ENCODE data around the gene HMOX2. TPM values are rescaled to one million over a fixed set of nuclear protein-coding genes. Genes with fewer than 3 reads are reported as not detected.
A peak's percentile ranks its signal among the peaks of the same experiment; 100 is the strongest.

Gene HMOX2
- 10 to 100 TPM; 21.7 to 30.0 (median 28.4) TPM for total RNA-seq

GRCh38 chr16:4475880-4476788 lies at the start of gene HMOX2:
HMOX2 (plus strand) TSS chr16:4476398; CDS start chr16:4505525, 29,127 bp downstream.
- Histone ChIP-seq H3K4me1 (peaks cover 11 to 22% of the 10 kb centered on the region in 2 donors), H3K36me3 (no peaks in the 10 kb centered on the region), H3K4me3 (peak within 1 kb of the TSS; percentile 84 to 99 (median 89)), H3K27ac (peak within 1 kb of the TSS; percentile 85 to 96 (median 89)), H3K9me3 (no peaks in the 10 kb centered on the region), H3K27me3 (peaks cover 0 to 12% (median 12%) of the 10 kb centered on the region in 3 donors)
- ATAC-seq (peak; percentile 90 to 91), DNase-seq (peak; percentile 88 to 91)
- intact Hi-C loops (cut with DNase I; ENCODE audit: low total_unique reads), result no loop called here
- TF ChIP-seq CTCF (IDR thresholded peaks at IDR 0.05 in 4 of 5, conservative IDR thresholded peaks at IDR 0.05 in 1 of 5), result peak in 4 of 5 experiments; percentile 24 to 47 (median 36)
- peak; percentile 84 to 88 for TF ChIP-seq POLR2A (IDR thresholded peaks at IDR 0.05)
- in situ Hi-C loops (cut with MboI; ENCODE audit: low sequenced_read_pairs in 4 of 4), result loop anchor here in 2 of 4 donors (25.0 kb wide), 2 partner anchors 111 to 486 kb away; partner anchors contain the start of gene SEC14L5 (in 1 of the 2)

- ATAC-seq (no peak), DNase-seq (no peak)
- H3K9me3 ChIP-seq, result no peaks in the 10 kb centered on the region
- H3K4me1 ChIP-seq, result peaks cover 23 to 24% of the 10 kb centered on the region in 2 donors
- H3K4me3 ChIP-seq, result peak overlapping the region; percentile 78 to 99 (median 90)
- peak overlapping the region; percentile 93 to 98 (median 96) for H3K27ac ChIP-seq
- H3K36me3 ChIP-seq, result peaks cover 0 to 8% of the 10 kb centered on the region in 2 donors
- intact Hi-C loops (cut with DNase I; ENCODE audit: low total_unique reads) (no loop called here), in situ Hi-C loops (cut with MboI; ENCODE audit: low sequenced_read_pairs in 4 of 4) (no loop called here)
- TF ChIP-seq POLR2A (IDR thresholded peaks at IDR 0.05), result no peak
- no peak for TF ChIP-seq CTCF (IDR thresholded peaks at IDR 0.05 in 4 of 5, conservative IDR thresholded peaks at IDR 0.05 in 1 of 5)
- H3K27me3 ChIP-seq, result no peaks in the 10 kb centered on the region
These were observed 49.4 kb upstream of the HMOX2 start for GRCh38 chr16:4426722-4427372.

GRCh38 chr16:4428500-4428899 lies 47.7 kb upstream of the HMOX2 start:
- intact Hi-C loops (cut with DNase I; ENCODE audit: low total_unique reads) (no loop called here), in situ Hi-C loops (cut with MboI; ENCODE audit: low sequenced_read_pairs in 4 of 4) (no loop called here)
- H3K27ac ChIP-seq, result no peak overlapping the region
- no peak overlapping the region for H3K4me3 ChIP-seq
- H3K9me3 ChIP-seq, result no peaks in the 10 kb centered on the region
- no peak for ATAC-seq
- H3K4me1 ChIP-seq, result peaks cover 23 to 24% of the 10 kb centered on the region in 2 donors
- no peaks in the 10 kb centered on the region for H3K27me3 ChIP-seq
- TF ChIP-seq CTCF (IDR thresholded peaks at IDR 0.05 in 4 of 5, conservative IDR thresholded peaks at IDR 0.05 in 1 of 5) (no peak), POLR2A (IDR thresholded peaks at IDR 0.05) (no peak)
- no peak for DNase-seq
- peaks cover 0 to 14% of the 10 kb centered on the region in 2 donors for H3K36me3 ChIP-seq

GRCh38 chr16:4431023-4431422 lies 45.2 kb upstream of the HMOX2 start:
- Histone ChIP-seq H3K36me3 (peaks cover 0 to 26% of the 10 kb centered on the region in 2 donors), H3K4me3 (no peak overlapping the region), H3K4me1 (peaks cover 17% of the 10 kb centered on the region in 2 donors), H3K9me3 (no peaks in the 10 kb centered on the region), H3K27ac (no peak overlapping the region), H3K27me3 (no peaks in the 10 kb centered on the region)
- DNase-seq (no peak), ATAC-seq (no peak)
- in situ Hi-C loops (cut with MboI; ENCODE audit: low sequenced_read_pairs in 4 of 4), result no loop called here
- intact Hi-C loops (cut with DNase I; ENCODE audit: low total_unique reads), result no loop called here
- TF ChIP-seq POLR2A (IDR thresholded peaks at IDR 0.05), result no peak

GRCh38 chr16:4433228-4433627 lies 43.0 kb upstream of the HMOX2 start:
- H3K4me1 ChIP-seq, result peaks cover 0 to 2% of the 10 kb centered on the region in 2 donors
- H3K4me3 ChIP-seq, result no peak overlapping the region
- no peaks in the 10 kb centered on the region for H3K9me3 ChIP-seq
- H3K27me3 ChIP-seq, result no peaks in the 10 kb centered on the region
- intact Hi-C loops (cut with DNase I; ENCODE audit: low total_unique reads), result no loop called here
- in situ Hi-C loops (cut with MboI; ENCODE audit: low sequenced_read_pairs in 4 of 4), result no loop called here
- ATAC-seq, result no peak
- peaks cover 0 to 48% of the 10 kb centered on the region in 2 donors for H3K36me3 ChIP-seq
- no peak overlapping the region for H3K27ac ChIP-seq
- TF ChIP-seq POLR2A (IDR thresholded peaks at IDR 0.05) (no peak), CTCF (IDR thresholded peaks at IDR 0.05 in 4 of 5, conservative IDR thresholded peaks at IDR 0.05 in 1 of 5) (no peak)
- DNase-seq, result no peak
